Esophagus muscularis mucosa (tissue), 3 donors: ENCODE results near the gene CCL5.

ENCODE experiments used
- POLR2A ChIP-seq: fragments of 450-650 bp; IDR thresholded peaks from one replicate; pipeline ENCODE4 v1.6.1; 2017; ENCODE audit warnings: antibody characterized with exemption, moderate library complexity, mild to moderate bottlenecking, low read depth
- POLR2AphosphoS5 ChIP-seq, 2 donors: sonication (generic); formaldehyde crosslinking; IDR thresholded peaks; one replicate each; pipeline ENCODE4 v1.6.1; 2017; ENCODE audit warnings: antibody characterized with exemption in 2 of 2
- TF ChIP-seq, protein P1 (sequence below), 3 experiments: fragments of 200-600 bp in 2 of 3; fragments of 450-650 bp in 1 of 3; sonication (generic) in 2 of 3; IDR thresholded peaks; one replicate each; pipeline ENCODE4 v1.5.1; 2017 to 2019; ENCODE audit warnings: antibody characterized with exemption in 3 of 3, mild to moderate bottlenecking in 2 of 3, moderate library complexity in 1 of 3

DNA sequence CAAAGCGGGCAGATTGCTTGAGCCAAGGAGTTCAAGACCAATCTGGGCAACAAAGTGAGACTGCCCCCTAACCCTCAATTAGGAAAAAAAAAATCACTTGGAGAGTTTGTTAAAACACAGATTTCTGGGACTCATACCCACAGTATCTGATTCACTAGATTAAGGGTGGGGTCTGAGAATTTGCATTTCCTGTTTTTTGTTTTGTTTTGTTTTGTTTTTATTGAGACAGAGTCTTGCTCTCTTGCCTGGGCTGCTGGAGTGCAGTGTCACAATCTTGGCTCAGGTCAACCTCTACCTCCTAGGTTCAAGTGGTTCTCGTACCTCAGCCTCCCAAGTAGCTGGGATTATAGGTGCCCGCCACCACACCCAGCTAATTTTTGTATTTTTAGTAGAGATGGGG, 12.6 kb downstream of the CCL5 start:
- TF ChIP-seq, protein P1, sequence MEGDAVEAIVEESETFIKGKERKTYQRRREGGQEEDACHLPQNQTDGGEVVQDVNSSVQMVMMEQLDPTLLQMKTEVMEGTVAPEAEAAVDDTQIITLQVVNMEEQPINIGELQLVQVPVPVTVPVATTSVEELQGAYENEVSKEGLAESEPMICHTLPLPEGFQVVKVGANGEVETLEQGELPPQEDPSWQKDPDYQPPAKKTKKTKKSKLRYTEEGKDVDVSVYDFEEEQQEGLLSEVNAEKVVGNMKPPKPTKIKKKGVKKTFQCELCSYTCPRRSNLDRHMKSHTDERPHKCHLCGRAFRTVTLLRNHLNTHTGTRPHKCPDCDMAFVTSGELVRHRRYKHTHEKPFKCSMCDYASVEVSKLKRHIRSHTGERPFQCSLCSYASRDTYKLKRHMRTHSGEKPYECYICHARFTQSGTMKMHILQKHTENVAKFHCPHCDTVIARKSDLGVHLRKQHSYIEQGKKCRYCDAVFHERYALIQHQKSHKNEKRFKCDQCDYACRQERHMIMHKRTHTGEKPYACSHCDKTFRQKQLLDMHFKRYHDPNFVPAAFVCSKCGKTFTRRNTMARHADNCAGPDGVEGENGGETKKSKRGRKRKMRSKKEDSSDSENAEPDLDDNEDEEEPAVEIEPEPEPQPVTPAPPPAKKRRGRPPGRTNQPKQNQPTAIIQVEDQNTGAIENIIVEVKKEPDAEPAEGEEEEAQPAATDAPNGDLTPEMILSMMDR (IDR thresholded peaks at IDR 0.05), result no peak
- no peak for TF ChIP-seq POLR2A
- no peak for TF ChIP-seq POLR2AphosphoS5 (IDR thresholded peaks at IDR 0.05)
